UCSD-AML1 (cell line): ENCODE measurements around the gene HARS2.
"Not testable (repeated sequence)": the region's sequence is repeated elsewhere in the genome, so short reads cannot be mapped to it uniquely, and the experiment has no call there.

ENCODE experiments used
- DNase-seq: peaks from one replicate; lab custom pipeline; 2025; ENCODE audit not compliant: unreplicated experiment; lab: John Stamatoyannopoulos, UW

HARS2 gene

DNA sequence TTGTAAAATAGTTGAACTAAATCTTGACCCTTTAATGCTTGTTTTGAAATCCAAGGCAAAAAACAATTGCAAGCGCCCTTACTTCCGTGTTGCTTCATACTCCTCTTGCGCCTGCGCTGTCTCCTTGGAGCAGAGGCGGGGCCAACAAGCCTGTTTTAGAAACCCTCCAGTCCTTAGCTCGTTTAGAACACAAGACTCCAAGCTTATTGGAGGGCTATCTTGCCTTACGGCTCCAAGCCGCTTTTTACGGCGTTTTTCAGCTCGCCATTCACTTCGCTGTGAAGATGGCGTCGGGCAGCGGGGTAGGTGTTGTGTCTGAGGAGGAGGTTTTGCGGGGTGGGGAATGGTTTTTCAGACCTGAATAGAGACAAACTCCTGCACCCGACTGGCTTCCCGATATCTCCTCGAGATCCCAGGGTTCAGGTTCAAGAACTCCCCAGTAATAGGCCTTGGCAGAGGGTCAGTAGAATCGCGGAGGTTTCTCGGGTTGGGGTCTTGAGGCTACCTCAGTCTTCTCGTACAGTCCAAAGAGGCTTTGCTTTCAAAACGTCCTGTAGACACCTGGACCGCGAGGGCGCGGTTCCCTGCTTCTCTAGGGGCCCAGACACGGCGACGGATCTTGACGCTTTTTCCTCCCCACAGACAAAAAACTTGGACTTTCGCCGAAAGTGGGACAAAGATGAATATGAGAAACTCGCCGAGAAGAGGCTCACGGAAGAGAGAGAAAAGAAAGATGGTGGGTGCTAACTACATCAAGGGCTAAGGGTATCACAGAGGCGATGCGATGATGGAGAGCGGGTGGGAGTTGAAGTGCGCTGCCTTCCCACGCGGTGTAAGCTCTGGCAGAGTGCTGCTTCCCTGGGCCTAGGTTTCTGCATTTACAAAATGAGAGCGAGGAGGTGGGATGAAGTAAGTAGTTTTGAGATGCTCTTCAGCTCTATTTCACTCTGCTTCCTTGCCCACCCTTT, 9.2 kb downstream of the HARS2 start, which contains the start of gene ZMAT2:
Gene ZMAT2 (plus strand): TSS at position 271 of the 968 bp plus-strand sequence. CDS start 14 bp downstream, at position 285.
- peak; percentile 91 for DNase-seq

DNA sequence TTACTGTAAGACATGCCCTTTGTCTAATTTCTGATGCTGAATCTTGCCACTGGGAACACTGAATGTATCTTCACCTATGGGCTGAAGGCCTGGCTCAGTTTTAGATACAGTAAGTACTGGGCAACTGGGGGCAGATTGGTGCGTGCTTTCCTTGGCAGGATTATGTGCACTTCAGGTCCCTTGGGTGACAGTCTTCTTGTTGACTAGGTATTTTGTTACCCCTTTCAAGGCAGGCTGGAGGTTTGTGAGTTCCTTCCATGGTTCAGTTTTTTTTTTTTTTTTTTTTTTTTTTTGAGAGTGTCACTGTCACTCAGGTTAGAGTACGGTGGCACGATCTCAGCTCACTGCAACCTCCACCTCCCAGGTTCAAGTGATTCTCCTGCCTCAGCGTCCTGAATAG, 16.6 kb downstream of the HARS2 start:
- no peak for DNase-seq

DNA sequence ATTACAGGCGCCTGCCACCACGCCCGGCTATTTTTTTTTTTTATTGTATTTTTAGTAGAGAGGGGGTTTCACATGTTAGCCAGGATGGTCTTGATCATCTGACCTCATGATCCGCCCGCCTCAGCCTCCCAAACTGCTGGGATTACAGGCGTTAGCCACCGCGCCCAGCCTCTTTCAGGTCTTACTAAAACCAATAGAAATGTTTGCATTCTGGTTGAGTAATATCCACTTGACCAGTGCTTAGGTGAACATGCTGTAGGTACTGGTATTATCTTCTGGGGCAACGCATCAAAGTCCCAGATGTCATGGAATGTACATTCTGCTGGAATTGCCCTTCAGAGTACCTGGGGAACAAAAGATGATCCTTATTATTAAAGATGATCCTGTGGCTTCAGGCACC, 17.5 kb downstream of the HARS2 start:
- not testable (repeated sequence) for DNase-seq

DNA sequence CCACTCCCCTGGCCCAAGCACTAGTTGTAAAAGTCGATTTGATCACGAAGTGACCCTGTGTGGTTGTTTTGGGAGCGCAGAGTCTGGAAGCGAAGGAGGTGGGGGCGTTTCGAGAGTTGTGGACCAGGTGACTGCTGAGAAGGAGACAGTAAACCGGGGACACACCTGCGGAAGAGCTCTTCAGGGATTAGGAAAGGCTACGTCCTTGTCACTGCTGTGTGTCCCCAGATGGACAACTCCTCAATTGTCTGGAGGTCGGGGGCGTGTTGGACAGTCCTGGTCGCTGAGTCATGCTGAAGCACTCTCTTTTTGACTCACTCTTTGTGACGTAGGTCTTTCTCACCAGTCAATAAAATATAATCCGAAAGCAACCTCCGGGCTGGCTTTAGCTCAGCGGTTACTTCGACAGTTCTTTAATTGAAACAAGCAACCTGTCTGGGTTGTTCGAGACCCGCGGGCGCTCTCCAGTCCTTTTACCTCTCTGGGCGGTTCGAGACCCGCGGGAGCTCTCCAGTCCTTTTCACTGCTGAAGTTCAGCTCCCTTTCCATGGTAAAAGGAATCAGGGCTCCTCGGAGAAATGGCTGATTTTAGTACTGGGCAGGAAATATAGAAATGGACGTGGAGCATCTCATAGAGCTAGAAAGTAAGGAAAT, 19.8 kb downstream of the HARS2 start:
- peak; percentile 91 for DNase-seq

DNA sequence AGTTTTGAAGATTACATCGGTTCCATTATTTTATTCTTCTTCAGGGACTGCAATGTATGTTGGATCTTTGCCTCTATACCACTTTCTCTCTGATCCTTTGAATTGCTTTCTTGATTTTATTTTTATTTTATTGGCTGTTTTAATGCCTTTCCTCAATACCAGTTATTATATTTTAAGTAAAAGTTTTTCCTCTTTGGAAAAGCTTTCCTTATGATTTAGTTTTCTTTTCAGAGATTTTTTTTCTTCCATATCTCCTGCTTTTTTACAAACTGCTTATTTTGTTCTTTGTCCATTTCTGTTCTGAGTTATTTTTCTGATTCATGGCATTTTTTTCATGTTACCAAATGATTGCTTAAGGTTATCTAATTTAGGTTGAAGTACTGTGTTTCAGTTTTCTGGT, 20.5 kb downstream of the HARS2 start:
- DNase-seq: no peak

DNA sequence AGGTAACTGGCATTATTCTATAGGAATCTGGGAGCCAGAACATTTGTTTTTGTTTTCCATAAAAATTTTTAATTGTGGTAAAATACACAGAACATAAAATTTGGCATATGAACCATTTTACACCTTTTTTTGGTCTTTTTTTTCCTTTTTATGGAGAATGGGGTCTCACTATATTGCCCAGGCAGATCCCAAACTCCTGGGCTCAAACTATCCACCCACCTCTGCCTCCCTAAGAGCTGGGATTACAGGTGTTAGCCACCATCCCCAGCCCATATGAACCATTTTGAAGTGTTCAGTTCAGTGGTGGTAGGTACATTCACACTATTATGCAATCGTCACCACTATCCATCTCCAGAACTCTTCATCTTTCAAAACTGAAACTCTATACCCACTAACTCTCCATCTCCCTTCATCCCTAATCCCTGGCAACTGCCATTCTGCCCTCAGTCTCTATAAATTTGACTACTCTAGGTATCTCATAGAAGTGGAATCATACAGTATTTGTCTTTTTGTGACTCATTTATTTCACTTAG, 22.4 kb downstream of the HARS2 start:
- no peak for DNase-seq

DNA sequence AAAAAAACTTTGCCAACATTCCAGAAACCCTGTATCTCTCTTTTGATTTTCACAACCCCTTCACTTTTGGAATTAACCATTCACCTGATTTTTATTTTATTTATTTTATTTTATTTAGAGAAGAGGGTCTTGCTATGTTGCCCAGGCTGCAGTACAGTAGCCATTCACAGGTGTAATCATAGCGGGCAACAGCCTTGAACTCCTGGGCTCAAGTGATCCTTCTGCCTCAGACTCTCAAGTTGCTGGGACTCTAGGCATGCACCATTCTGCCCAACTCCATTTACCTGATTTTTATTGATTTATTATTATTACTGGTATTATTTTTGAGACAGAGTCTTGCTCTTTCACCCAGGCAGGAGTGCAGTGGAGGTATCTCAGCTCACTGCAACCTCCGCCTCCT, 25.0 kb downstream of the HARS2 start:
- not testable (repeated sequence) for DNase-seq

DNA sequence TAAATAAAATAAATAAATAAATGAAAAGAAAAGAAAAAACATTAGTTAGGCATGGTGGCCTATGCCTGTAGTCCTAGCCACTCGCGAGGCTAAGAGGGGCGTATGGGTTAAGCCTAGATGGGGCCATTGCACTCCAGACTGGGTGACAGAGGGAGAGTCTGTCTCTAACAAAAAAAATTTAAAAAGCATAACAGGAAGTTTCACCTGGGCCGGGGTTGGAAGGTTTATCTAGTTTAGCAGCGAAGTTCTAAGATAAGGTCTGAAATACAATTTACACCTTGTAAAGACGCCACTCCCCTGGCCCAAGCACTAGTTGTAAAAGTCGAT, 27.0 kb downstream of the HARS2 start:
- no peak for DNase-seq

DNA sequence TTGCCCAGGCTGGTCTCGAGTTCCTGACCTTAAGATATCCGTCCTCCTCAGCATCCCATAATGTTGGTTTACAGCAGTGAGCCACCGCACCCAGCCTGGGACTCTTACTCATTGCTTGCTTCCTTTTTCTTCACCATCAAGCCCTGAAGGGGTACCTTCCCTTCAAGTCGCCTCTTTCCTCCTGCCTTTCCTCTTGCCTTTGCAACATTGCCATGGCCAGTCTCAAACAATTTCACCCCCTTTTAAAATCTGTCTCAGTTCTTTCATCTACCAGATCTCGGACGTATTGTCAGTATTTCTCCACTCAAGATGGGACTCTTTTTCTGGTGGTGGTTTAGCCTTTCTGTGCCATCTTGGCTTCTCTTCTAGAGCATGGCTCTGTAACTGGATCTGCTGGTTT, 29.5 kb downstream of the HARS2 start:
- not testable (repeated sequence) for DNase-seq

DNA sequence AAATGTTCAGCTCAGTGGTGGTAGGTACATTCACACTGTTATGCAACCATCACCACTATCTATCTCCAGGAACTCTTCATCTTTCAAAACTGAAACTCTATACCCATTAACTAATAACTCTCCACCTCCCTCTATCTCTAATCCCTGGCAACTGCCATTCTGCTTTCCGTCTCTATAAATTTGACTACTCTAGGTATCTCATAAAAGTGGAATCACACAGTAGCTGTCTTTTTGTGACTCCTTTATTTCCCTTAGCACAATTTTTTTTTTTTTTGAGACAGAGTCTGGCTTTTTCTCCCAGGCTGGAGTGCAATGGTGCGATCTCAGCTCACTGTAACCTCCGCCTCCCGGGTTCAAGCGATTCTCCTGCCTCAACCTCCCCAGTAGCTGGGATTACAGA, 30.1 kb downstream of the HARS2 start:
- DNase-seq: not testable (repeated sequence)

DNA sequence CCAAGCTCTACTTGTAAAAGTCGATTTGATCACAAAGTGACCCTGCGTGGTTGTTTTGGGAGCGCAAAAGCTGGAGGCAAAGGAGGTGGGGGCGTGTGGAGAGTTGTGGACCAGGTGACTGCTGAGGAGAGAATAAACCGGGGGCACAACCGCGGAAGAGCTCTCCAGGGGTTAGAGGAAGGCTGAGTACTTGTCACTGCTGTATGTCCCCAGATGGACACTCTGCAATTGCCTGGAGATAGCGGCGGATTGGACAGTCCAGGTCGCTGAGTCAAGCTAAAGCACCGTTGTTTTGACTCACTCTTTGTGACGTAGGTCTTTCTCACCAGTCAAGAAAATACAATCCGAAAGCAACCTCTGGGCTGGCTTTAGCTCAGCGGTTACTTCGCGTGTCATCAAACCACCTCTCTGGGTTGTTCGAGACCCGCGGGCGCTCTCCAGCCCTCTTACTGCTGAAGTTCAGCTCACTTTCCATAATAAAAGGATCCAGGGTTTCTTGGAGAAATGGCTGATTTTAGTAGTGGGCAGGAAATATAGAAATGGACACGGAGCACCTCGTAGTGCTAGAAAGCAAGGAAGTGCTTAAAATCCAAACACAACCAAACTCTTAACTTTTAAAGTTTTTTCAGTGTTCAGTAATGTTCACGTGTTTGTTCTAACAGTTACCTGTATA, 34.7 kb downstream of the HARS2 start:
- peak; percentile 33 for DNase-seq

DNA sequence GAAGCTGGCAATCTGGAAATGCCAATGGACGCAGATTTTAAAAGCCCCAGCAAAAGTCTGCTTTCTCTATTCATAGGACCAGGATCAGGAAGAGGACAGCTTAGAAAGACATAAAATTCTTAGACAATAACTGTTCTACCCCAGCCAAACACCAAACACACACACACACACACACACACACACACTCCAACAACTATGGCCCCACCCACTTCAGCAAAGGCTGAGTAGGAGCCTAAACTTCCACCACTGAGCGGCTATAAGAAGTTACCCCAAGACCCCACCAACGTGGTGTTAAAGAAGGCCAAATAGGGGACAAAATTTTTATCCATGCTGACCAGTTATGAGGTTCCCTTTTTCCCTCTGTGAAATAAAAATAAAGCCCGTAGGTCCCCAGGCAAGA, 41.8 kb downstream of the HARS2 start:
- no peak for DNase-seq

DNA sequence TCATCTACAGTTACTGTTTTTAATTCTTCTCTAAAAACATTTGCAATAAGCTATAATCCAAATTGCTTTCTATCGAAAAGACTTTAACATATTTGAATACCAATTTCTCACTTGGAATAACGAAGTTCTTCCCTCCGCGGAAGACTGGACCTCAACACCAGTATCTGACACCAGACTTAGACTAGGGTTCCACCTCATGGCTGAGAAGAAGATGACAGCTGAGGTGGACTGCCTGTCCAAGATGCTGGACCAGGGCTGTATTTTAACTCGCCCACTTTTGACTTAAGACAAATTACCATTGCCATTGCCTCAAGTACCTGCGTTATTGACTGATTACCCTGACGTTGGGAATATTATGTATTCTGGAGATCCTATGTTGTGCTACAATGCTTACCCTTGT, 43.1 kb downstream of the HARS2 start:
- no peak for DNase-seq

DNA sequence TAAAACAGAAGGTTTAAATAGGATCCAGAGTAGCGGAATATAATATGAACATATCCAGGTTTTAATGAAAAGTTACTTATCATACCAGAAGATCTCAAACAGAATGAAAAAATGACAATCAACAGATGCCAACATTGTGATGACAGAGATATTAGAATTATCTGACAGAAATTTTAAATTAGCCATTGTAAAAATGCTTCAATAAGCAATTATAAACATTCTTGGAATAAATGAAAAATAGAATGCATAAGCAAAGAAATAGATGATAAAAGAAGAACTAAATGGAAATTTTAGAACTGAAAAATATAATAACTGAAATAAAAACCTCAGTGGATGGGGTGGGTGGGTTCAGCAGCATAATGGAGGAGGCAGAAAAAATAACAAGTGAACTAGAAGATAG, 46.2 kb downstream of the HARS2 start:
- no peak for DNase-seq

DNA sequence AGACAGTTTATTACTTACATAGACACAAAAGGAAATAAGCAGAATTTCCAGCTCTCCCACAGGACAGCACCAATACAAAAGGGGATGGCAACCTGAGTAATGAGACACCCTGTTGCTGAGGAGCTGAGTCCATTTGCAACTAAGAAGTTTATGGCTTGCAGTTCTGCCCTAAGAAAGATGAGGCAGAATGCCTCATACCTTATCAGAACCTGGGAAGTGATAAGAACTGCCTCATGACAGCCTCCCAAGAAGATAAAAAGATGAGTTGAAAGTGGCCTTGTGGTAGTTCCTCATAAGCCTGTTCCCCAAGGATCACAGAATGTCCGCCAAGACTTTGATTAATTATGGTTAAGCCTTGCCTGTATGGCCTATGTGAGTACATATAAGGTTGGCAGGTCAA, 50.7 kb downstream of the HARS2 start:
- DNase-seq: no peak
